ENCODE data around the gene IGLL1.

IGLL1 gene

DNA sequence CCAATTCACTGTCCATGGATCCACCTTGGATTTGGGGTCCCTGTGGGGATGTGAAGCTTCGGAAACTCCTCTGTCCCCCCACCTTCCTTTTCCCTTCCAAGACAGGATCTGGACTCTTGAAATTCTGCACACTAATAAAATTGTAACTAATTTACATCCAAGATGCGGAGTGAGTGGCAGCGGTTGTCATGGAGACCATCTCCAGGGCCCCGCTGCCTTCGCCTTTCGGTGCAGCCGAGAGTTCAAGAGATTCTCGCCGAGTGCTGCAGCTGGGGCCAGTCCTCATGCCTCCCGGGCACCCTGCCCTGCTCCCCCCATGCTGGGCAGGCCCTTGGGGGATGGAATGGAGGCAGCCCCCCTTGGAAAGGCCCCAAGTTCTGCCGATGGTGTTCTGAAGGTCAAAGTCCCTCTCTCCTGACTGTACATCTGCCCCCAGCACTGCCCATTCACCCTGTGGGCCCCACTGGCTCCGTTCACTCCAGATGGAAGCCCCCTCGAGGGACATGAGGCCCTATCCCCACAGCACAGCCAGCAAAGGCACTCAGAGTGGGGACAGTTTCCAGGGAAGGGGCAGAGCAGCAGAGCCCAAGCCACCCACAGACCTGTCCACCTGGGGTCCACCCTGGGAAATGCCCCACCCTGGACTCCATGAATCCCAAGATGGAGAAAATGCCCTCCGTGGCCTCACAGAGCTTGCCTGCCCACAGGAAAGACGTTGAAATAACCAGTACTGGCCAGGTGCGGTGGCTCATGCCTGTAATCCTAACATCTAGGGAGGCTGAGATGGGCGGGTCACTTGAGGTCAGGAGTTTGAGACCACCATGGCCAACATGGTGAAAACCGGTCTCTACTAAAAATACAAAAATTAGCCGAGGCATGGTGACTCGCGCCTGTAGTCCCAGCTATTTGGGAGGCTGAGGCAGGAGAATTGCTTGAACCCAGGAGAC lies 25.9 kb downstream of the IGLL1 start:
- TF ChIP-seq, protein P1, sequence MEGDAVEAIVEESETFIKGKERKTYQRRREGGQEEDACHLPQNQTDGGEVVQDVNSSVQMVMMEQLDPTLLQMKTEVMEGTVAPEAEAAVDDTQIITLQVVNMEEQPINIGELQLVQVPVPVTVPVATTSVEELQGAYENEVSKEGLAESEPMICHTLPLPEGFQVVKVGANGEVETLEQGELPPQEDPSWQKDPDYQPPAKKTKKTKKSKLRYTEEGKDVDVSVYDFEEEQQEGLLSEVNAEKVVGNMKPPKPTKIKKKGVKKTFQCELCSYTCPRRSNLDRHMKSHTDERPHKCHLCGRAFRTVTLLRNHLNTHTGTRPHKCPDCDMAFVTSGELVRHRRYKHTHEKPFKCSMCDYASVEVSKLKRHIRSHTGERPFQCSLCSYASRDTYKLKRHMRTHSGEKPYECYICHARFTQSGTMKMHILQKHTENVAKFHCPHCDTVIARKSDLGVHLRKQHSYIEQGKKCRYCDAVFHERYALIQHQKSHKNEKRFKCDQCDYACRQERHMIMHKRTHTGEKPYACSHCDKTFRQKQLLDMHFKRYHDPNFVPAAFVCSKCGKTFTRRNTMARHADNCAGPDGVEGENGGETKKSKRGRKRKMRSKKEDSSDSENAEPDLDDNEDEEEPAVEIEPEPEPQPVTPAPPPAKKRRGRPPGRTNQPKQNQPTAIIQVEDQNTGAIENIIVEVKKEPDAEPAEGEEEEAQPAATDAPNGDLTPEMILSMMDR (IDR thresholded peaks at IDR 0.05; ENCODE audit: borderline replicate concordance, control extremely low read depth, extremely low read depth, insufficient read depth, missing control alignments): no peak
- in situ Hi-C loops (cut with MboI; ENCODE audit: low sequenced_read_pairs, unreplicated experiment): no loop called here
- DNase-seq (ENCODE audit: low spot score): no peak

DNA sequence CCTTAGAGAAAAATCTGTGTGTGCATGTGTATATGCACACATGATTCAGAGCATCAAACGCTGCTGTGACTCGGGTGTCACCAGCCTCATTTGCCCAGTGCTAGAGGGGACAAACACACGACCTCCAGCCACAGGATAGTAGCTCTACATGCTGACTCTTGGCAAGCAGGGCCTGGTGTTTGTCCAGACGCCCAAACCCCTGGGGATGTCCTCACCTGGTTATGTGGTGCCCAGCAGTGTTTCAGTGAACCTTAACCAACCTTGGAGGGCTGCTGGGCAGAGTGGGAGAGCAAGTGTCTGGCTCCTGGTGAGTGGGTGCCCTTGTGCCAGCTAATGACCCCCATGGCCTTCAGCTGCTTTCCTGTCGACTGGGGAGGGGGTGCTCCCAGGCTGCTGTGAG lies 26.7 kb downstream of the IGLL1 start:
- DNase-seq (ENCODE audit: low spot score): no peak
- in situ Hi-C loops (cut with MboI; ENCODE audit: low sequenced_read_pairs, unreplicated experiment): no loop called here
- TF ChIP-seq, protein P1 (IDR thresholded peaks at IDR 0.05; ENCODE audit: borderline replicate concordance, control extremely low read depth, extremely low read depth, insufficient read depth, missing control alignments): no peak

GRCh38 chr22:23552573-23552972 lies 27.5 kb downstream of the IGLL1 start:
- no peak for DNase-seq (ENCODE audit: low spot score)
- in situ Hi-C loops (cut with MboI; ENCODE audit: low sequenced_read_pairs, unreplicated experiment): no loop called here

GRCh38 chr22:23551385-23551784 lies 28.7 kb downstream of the IGLL1 start:
- TF ChIP-seq, protein P1 (IDR thresholded peaks at IDR 0.05; ENCODE audit: borderline replicate concordance, control extremely low read depth, extremely low read depth, insufficient read depth, missing control alignments): no peak
- DNase-seq (ENCODE audit: low spot score): no peak
- in situ Hi-C loops (cut with MboI; ENCODE audit: low sequenced_read_pairs, unreplicated experiment): no loop called here

More at GRCh38 chr22:23552573-23552972, 27.5 kb downstream of the IGLL1 start:
- TF ChIP-seq, protein P1 (IDR thresholded peaks at IDR 0.05; ENCODE audit: borderline replicate concordance, control extremely low read depth, extremely low read depth, insufficient read depth, missing control alignments): no peak

DNA sequence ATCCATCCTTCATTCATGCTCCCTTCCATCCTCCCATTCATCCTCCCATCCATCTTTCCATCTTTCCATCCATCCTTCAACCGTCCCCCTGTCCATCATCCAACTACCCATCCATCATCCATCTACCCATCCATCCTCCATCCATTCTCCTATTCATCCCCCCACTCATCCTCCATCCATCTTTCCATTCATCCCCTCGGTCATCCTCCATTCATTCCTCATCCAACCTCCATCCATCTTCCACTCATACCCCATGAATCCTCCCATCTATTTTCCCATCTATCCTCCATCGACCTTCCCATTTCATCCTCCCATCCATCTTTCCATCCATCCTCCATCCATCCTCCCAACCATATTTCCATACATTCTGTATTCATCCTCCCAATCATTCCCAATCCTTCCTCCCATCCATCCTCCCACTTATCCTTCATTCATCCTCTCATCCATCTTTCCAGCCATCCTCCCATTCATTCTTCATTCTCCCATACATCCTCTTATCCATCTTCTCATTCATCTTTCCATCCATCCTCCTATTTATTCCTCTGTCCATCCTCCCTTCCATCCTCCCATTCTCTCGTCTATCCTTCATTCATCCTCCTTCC lies 29.9 kb downstream of the IGLL1 start:
- TF ChIP-seq, protein P1 (IDR thresholded peaks at IDR 0.05; ENCODE audit: borderline replicate concordance, control extremely low read depth, extremely low read depth, insufficient read depth, missing control alignments): no peak
- no peak for DNase-seq (ENCODE audit: low spot score)
- in situ Hi-C loops (cut with MboI; ENCODE audit: low sequenced_read_pairs, unreplicated experiment): no loop called here

DNA sequence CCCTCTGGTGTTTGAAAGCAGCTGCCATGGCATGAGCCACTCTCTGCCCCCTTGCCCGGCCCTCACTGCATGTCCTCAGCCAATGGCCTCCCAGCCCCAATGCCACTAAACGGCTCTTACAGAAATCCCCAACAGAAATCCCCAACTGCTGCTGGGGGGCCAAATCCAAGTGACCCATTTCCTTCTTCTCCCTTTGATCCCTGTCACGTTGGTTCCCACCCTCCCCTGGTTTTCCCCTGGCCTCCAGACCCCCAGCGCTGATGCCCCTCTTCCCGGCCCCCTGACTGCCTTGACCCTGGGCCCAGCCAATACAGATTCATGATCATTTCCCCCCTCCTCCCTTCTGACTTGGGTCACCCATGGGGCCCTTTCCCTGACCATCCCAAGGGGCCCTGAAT lies 30.9 kb downstream of the IGLL1 start:
- TF ChIP-seq, protein P1 (IDR thresholded peaks at IDR 0.05; ENCODE audit: borderline replicate concordance, control extremely low read depth, extremely low read depth, insufficient read depth, missing control alignments): no peak
- DNase-seq (ENCODE audit: low spot score): no peak
- in situ Hi-C loops (cut with MboI; ENCODE audit: low sequenced_read_pairs, unreplicated experiment): loop anchor here (10.0 kb wide), 1 partner anchor 296 kb away; no protein-coding TSS in a partner anchor
